ENCODE measurements around the gene CCDC167.

CCDC167 gene

DNA sequence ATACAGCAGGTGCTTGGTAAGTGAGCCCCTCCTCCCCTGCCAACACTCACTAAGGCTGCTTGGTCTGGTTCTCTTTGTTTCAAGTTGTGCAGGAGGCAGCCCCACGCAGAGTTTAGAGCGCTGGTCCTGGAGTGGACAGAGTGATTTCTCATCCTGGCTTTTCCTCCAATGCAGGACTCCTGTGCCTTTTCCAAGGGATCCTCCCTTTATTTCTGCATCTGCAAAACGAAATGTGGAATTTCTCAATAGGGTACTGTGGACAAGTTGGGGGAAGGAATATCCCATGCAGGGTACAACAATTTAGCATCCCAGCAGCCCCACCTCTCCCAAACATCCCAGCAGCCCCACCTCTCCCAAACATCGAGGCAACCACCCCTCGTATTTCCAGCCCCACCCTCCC lies 30.6 kb upstream of the CCDC167 start:
- DNase-seq (ENCODE audit: low read depth, low spot score): no peak

GRCh38 chr6:37528541-37528940 lies 28.8 kb upstream of the CCDC167 start:
- DNase-seq (ENCODE audit: low read depth, low spot score): no peak

DNA sequence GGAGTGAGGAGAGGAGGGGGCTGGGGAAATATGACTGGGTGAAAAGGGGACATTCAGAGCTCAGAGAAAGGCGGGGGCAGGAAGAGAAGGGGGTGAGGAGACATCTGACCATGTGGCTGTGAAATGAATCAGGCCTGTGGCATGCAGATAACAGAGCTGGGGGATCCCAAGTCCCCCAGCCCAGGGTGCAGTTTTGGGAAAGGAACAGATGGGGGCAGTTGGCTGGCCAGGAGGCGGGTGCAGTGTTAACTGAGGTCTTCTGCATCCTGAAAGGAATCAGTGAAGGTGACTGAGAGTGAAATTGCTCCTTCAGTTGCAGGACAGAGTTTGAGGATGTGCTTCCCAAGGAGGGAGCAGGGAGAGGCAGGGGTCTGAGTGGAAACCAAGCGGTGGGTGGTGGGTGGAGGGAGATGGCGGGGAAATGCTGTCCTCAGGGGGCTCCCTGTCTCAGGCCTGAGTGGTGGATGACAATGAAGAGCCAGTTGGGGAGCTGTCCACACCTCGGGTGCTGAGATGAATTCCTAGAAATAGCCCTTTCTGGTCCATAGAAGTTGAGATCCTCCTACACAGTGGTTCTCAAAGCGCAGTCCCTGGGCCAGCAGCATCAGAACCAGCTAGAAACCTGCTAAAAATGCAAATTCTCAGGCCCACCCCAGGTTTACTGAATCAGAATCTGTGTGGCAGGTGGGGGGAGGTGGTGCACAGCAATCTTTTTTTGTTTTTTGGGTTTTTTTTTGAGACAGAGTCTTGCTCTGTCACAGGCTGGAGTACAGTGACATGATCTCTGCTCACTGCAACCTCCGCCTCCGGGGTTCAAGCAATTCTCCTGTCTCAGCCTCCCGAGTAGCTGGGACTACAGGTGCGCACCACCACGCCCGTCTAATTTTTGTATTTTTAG lies 26.0 kb upstream of the CCDC167 start:
- no peak for DNase-seq (ENCODE audit: low read depth, low spot score)

DNA sequence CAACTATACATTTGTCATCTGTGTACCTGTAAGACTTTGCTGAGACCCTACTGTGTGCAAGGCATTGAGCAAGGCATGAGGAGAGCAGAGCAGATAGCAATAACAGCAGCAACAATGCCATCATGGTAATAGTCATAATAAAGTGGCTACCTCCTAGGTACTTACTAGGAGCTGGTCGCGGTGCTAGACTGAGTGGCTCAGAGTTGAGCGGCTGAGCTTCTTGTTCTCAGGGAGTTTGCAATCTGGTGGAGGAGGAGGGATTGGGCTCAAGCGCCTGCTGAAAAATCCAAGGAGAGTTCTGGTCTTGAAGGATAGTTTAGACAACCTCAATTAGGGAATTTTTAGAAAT lies 25.3 kb upstream of the CCDC167 start:
- no peak for DNase-seq (ENCODE audit: low read depth, low spot score)

DNA sequence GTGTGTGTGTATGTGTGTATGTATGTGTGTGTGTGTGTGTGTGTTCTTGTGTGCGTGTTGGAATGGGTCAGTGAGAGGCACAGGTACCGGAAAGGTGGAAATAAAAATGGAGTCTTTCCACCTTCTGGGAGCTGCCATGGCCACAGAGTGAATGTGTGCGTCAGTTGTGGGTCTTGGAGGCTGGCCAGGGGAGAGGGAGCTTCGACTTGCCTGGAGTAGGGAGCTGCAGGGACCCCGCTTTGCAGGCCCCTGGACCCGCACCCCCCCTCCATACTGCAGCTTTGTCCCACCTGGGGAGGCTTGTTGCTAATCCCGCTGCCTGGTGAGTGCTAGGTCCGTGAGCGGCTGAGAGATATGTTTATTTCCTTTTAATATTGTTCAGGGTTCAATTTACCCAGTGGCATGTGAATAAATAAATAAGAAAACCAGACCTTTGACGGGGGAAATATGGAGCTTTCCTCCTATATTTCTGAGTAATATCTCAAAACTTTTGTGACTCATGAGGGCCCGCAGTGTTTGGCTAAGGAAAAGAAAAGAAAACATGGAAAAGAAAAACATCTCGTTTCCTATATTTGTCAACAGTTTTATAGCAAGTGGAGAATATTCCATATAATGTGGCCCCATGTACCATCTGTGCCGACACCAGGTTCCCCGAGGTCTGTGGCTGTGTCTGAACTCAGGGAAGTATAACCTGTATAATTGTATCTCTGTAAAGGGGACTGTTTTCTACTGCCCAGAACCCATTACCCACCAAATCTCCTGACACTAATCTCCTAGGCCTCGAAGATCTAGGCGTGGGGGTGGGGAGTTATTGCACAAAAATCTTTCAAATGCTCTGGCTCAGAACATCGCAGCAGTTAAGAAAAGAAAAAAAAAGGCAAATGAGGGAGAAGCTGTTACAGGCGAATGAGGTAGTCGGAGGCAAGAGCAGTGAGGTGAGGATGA lies 24.6 kb upstream of the CCDC167 start:
- no peak for DNase-seq (ENCODE audit: low read depth, low spot score)

DNA sequence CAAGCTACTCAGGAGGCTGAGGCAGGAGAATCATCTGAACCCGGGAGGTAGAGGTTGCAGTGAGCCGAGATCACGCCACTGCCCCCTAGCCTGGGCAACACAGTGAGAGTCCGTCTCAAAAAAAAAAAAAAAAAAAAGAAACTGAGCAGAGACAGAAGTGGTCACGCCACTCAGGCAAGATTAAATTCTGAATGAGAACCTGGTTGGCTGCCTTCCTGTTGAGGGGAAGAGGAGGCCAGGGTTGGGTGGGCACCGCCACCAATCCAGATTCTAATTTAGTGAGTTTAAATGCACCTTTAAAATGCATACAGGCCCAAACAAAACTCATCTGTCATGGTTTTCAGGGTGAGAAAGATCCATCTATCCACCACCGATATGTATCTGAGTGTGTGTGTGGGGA lies 23.7 kb upstream of the CCDC167 start:
- no peak for DNase-seq (ENCODE audit: low read depth, low spot score)

DNA sequence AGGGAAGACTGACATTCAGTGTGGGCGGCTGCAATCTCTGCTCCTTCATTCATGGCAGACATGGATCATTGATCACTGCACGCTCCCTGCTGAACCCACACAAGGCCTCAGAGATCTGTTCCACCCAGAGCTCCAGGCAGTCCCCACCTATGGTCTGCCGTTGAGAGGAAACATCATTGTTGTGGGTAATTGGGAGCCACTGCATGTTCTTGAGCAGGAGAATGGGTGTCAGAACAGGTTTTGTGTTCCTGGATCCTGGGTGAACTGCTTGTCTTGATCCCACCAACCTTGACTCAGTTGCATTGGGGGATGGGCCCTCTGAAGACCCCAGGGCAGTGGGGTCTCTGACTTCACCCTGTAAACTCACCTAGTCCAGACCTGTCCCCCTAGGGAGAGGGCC lies 23.1 kb upstream of the CCDC167 start:
- no peak for DNase-seq (ENCODE audit: low read depth, low spot score)

GRCh38 chr6:37521674-37522073 lies 22.0 kb upstream of the CCDC167 start:
- no peak for DNase-seq (ENCODE audit: low read depth, low spot score)

DNA sequence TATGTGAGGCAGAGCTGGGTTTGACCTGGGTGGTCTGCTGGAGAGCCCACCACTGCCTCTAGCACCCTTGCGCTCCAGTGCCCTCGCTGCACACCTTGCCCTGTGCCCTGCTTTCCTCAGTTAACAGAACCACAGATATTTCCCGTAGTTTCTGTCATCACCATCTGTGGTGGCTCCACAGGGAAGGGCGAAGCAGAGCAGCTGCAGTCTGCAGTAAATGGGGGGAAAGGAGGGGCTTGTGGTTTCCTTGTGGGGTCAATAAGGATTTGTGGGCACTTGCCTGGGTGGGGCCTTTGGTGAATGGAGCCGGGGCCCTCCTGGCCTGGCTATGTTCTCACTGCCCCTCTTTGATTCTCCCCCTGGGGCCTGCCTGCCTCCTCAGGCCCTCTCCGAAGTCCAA lies 21.2 kb upstream of the CCDC167 start:
- DNase-seq (ENCODE audit: low read depth, low spot score): no peak

DNA sequence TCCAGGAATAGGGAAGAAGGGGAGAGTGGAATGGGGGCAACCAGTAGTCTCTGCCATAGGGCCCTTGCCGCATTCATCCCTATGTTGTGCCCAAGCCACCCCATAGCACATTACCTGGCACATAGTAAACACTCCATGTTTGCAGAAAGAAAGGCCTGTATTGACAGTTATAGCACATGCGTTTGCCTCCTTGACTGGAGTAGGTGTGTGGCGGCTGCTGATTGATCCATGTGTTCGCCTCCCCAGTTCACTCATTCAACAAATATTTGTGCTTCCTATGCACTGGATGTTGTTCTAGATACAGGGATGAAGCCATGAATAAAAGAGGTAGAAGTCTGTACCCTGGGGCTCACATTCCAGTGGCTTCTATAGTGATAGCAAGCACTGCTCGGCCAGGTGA lies 19.8 kb upstream of the CCDC167 start:
- DNase-seq (ENCODE audit: low read depth, low spot score): no peak

GRCh38 chr6:37518116-37518515 lies 18.4 kb upstream of the CCDC167 start:
- DNase-seq (ENCODE audit: low read depth, low spot score): no peak

- DNase-seq (ENCODE audit: low read depth, low spot score): peak; percentile 42
Observed at GRCh38 chr6:37517411-37517812, 17.7 kb upstream of the CCDC167 start.

DNA sequence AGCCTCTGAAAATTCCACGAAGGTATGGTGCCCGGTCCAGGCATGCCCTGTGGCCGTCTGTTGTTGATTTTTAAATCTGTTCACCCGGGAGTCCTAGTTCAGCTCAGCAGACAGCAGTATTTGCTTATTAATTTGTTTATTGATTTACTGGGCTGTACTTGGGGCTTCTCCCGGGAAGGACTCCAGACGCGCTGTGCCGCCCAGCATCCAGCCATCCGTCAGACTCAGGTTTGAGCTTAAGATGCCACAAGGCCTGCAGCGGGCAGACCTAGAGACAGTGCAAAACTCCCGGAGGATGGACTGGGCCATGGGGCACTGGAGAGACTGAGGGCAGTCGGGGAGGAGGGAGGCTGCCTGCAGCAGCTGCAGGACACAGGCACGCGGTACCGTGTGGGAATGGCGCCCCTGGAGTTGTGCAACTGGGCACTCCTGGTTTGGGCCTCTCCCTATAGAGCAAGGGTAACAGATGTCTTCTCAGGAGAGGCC lies 17.3 kb upstream of the CCDC167 start:
- DNase-seq (ENCODE audit: low read depth, low spot score): no peak

DNA sequence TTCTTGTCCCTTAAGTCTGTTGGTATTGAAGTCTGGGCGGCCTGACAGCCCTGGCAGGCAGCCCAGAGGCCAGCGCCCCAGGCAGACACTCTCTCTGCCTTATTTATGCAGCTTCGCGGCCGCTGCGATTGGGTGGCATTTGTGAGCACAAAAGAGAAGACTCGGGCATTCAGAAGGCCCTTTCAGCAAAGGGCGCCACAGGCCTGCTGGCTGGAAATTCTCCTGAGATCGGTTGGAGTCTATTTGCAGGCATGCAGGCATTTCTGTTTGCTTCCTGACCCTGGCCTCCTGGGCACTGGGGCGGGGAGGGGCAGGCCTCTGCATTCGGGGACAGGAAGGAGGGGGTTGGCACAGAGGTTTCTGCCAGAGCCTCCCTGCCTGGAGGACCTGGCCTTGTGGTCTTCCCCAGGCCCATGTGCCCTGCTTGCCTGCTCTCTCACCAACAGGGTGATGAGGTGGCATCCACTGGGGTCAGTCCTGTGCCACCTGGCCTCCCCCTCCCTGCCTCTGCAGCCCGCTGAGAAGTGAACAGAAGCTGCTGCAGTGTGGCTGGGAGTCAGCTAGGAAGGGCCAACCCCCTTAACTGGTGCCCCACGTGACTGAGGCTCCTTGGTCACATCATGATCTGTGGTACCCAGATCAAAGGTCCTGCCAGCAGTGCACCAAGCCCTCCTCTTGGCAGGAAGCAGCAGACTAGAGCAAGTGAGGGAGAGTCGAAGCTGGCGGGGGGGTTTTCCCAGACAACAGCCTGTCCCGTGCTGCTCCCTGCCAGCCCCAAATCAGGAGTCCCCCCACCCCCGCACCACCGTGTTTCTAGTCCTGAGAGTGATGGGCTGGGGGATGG lies 16.6 kb upstream of the CCDC167 start:
- peak; percentile 72 for DNase-seq (ENCODE audit: low read depth, low spot score)

DNA sequence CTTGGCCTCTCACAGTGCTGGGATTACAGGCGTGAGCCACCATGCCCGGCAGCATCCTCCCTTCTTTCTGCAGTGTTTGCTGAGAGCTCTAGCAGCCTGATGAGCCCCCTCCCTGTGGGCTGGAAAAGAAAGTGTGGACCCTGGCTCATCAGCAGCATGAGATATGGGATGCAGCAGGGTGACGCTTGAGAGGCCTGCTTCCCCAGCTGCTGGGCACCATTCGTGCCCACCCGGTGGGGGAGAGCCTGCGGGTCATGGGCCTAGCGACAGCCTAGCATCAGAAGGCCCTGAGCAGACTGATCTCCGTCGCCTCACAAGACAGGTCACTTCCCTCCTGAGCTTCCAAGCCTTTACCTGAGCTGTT lies 16.0 kb upstream of the CCDC167 start:
- no peak for DNase-seq (ENCODE audit: low read depth, low spot score)

DNA sequence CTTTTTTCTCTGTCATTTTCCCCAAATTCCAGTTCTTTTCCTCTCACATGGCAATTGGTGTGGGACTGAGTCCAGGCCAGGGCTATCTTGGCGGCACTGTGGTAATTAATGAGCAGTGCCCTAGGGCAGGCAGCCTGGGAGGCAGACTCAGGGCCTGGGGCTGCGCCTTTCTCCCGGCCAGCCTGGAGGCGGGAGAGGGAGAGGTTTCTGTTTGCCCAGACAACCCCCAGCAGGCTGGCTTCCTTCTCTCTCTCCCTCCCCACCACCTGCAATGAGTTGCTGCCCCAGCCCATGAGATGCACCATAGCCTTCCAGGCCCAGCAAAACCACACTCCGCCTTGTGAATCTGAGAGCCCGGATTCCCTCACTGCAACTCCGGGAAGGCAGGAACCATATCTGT lies 15.1 kb upstream of the CCDC167 start:
- no peak for DNase-seq (ENCODE audit: low read depth, low spot score)

- no peak for DNase-seq (ENCODE audit: low read depth, low spot score)
Observed at GRCh38 chr6:37514321-37514771, 14.7 kb upstream of the CCDC167 start.

- no peak for DNase-seq (ENCODE audit: low read depth, low spot score)
Observed at GRCh38 chr6:37513576-37513975, 13.9 kb upstream of the CCDC167 start.

DNA sequence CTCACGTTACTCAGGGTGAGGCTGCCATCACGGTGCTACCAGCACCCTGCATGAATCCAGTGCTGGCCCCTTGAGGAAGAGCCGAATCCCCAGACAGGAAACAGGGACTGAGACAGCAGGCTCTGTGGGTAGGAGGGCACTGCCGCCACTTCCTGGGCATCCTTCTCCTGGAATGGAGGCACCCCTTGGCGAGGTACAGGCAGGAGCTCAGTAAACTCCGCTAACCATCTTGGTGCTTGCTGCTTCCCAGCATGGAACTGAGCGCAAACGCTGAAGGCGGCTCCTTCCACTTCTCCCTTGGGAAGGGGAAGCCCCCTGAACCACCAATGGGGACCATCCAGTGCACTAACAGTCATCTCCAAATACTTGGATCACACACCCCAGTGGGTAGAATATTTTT lies 13.5 kb upstream of the CCDC167 start:
- no peak for DNase-seq (ENCODE audit: low read depth, low spot score)

DNA sequence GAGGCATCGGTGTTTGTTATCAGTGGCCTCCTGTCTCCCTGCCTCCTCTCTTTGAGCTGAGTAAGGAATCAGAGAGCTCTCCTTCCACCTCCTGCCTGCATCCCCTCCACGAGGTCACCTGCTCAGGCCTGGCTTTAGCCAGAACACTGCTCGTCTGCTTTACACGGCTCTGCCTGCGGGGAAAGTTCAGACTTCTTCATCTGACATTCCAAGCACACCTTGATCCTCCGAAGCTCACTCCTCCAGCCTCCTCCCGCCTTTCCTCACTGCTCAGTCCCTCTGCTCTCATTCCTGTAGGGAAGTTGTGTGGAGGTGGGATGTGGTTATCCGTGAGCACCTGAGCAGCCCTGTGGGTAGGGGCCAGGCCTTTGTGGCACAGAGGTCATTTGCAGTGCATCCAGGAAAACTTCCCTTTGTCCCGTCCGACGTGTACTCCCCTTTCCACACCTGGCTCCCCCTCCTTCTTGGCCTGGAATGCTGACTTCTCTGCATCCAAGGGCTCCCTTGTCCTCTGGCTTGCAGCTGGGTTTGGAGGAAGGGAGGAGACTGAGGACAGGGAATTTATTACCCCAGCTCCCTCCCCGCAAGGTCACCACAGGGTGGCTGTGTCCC lies 12.8 kb upstream of the CCDC167 start:
- DNase-seq (ENCODE audit: low read depth, low spot score): no peak

DNA sequence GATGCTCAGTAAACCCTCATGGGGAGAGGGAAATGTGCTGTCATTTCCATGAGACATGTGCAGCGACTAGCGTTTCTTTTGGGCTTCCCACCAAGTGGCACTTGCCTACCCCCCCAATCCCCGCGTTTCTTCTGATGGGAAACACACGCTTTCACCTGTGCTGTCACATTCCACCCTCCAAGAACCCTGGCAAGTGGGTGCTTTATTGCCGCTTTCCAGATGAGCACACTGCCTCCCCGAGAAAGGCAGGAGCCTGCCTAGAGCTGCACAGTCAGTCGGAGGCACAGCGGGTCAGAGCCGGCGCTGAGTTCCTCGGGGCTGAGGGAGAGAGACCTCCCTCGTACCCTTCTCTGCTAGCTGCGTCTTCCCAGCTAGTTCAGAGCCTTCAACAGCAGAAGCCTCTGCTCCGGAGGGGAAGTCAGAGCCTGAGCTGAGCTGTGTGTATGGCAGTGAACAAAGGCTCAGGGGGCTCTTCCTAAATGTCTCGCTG lies 12.3 kb upstream of the CCDC167 start:
- no peak for DNase-seq (ENCODE audit: low read depth, low spot score)
